GM19025 (cell line): Measurements from ENCODE around the gene SSTR4.
"Not testable (repeated sequence)": the region's sequence is repeated elsewhere in the genome, so short reads cannot be mapped to it uniquely, and the experiment has no call there.

Source experiments
- ATAC-seq: cut with Tn5 transposase; IDR thresholded peaks from one replicate; pipeline ENCODE4 v1.9.1; 2021; ENCODE audit warnings: mild to moderate bottlenecking, low read depth, moderate library complexity; ENCODE audit not compliant: unreplicated experiment

The SSTR4 gene

GRCh38 chr20:23017516-23017915 is 17.6 kb upstream of the SSTR4 start:
- ATAC-seq: no peak

- ATAC-seq: no peak
Measured at GRCh38 chr20:23018432-23018831, 16.7 kb upstream of the SSTR4 start.

- ATAC-seq: no peak
Measured at GRCh38 chr20:23018941-23019340, 16.2 kb upstream of the SSTR4 start.

DNA sequence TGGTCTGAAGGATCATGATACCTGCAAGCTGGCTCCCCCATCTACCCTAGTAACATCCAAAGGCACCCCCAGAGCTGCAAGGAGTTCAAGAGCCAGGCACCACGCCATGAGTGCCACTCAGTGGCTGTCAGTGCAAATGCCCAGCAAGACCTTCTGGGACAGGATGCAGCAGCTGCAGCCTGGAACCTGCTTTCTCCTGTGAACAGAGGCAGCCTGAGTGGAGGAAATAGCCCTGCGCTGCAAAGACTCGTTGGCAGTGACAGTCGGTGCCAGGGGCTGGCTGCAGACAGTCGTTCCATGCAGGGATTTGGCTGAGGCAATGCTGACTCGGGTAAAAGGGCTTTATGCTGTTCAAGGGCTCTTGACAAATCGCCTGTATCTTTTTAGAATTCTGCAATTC is 15.7 kb upstream of the SSTR4 start:
- no peak for ATAC-seq

- no peak for ATAC-seq
Measured at GRCh38 chr20:23020230-23021018, 14.7 kb upstream of the SSTR4 start.

DNA sequence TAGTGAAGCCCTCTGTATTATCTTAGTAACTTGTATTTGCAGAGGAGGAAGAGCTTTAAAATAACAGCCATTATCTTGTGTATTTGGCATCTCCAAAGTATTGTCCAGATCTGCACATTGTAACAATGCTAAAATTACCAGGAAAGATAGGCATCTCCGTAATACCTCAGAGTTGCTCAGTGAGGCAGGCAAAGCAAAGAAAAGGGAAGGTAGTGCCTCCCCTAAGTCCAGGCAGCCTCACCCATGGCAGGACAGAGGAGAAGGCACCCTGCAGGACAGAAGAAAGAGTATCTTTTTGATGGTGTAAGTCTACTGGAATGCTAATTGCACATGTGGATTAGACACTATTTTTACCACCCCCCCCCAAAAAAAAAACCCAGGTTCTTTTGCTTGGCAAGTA is 13.6 kb upstream of the SSTR4 start:
- no peak for ATAC-seq

GRCh38 chr20:23021951-23022350 is 13.2 kb upstream of the SSTR4 start:
- ATAC-seq: no peak

DNA sequence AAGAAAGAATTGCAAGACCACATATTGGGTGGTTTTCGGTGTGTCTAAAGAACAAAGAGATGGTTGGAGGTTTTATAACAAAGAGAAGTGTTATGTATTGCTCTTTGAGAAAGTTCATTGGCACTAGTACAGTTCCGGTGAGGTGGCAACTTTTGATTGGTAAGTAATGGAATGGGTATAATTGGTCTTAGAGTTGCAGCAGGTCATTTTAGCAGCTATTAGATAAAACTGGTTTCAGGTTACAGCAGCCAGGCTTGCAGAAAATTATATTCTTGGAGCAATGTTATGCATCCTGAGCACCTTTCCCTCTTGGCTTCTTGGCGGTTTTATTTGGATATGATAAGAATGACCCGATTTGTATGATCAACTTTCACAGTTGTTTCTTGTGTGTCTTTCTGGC is 12.3 kb upstream of the SSTR4 start:
- no peak for ATAC-seq

DNA sequence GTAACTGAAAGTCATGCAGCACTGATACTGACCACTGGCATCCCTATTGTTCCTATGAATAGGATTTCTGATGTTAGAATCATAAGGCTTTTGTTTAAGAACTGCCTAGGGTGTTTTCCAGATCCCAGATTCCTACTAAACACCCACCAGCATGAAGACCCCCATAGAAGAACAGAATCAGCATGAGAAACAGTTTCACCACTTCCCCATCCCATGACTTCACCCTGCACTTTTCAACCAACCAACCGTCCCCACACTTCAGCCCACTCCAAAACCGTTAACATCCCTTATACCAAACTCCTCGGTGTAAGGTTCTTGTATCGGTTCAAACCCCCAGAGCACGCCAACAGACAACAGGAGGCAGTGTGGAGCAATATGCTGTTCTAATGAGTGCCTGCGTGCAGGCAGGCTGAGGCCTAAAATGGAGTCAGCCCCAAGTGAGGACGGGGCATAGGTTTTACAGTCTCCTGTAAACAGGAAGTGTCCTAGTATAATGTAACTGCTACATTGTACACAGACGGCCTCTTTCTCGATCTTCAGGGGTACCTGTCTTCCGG is 11.4 kb upstream of the SSTR4 start:
- ATAC-seq: no peak

- no peak for ATAC-seq
Measured at GRCh38 chr20:23024701-23025100, 10.4 kb upstream of the SSTR4 start.

- ATAC-seq: not testable (repeated sequence)
Measured at GRCh38 chr20:23025503-23025902, 9.6 kb upstream of the SSTR4 start.

DNA sequence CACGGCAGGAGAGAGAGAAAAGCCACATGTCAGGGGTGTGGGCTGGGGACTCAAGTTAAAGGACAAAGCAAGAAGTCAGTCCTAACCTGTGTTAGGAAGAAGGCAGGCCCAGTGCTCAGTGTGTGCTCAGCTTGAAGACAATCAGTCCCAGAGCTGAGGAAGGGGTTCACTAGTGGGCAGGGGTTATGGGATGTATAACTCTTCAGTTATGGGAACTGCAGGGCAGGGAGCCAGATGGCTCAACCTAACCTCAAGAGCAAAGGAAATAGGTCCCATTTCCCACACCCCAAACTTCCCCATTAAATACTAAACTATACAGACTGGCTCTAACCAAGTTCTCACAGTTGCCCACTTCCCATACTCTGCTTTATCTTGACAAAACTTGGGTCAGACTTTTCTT is 7.4 kb upstream of the SSTR4 start:
- no peak for ATAC-seq

DNA sequence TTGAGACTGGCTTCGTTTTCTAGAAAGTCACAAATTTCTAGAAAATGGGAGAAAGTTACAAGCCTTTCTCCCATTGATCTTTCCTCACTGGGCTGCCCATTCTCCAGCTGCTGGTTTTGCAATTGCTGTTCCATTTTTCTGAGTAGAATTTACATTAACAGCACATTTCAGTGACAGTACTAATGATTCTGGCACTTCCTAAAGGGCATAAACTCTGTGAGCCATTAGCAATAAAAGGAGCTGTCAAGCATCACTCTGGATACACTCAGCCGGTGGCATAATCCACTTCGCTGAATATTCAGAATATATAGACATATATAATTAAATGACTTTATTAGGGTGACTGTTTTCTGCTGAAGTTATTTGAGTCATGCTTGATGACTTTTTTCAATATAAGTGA is 6.7 kb upstream of the SSTR4 start:
- no peak for ATAC-seq

DNA sequence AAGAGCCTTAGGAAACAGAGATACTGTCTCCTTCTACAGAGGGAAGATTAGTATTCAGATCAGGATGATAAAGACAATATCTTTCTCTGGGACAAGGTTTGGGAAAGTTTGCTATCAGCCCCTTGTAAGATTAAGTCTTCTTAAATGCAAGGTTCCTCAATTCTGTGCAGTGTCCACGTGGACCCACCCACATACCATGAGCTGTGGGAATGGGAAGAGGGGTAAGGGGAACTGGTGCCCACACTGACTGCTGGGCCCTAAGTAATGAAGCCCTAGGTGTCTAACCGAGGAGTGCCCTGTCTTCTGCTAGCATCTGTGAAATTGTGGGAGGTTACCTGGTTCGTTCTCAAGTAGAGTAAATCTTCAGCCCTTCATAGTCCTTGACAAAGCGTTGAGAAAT is 5.8 kb upstream of the SSTR4 start:
- ATAC-seq: no peak

DNA sequence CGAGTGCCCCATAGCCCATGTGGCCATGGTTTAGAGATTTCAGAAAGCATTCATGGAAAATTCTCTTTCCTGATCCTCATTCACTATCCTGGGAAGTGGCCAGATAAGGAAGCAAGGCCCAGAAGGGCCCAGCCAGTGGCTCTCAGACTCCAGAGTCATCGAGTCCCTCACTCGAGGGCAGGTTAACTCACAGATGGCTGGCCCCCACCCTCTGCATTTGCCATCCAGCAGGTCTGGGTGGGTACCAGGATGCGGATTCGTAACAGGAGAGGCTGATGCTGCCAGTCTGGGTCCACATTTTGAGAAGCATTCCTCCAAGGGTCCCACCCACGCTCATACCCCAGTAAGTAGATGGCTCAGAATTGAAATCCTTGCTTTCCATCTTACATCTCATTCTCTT is 3.8 kb upstream of the SSTR4 start:
- ATAC-seq: no peak

DNA sequence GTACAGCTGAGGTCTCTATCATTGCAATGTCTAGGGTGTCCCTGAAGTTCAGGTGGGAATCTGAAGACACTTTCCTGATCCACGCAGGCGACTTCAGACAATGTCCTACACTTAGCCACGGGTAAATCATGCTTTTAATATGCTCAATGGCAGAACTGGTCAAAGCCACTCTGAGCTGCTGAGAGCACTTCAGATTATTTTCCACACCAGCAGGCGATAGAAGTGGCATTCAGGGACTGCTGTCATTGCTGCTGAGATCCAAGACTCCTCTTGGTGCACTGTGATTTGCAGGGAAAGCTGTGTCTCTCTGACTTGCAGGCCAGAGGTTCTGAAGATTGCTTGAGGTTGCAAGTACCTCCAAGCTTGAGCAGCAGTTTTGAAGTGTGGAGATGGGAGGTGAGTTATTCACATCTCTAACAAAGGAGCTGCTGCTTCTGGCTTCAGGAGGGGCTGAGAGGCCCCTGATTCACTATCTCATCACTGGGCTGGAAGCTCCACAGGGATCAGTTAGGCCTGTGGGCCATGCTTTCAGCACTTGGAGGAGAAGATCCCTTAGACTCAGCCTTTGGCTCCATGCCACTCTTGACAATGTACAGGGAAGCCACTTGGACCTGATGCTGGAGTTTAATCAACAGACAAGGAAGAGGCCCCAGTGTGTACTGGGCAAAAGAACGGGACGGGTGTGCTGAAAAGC is 2.9 kb upstream of the SSTR4 start:
- no peak for ATAC-seq

- no peak for ATAC-seq
Measured at GRCh38 chr20:23032750-23033078, 2.4 kb upstream of the SSTR4 start.

DNA sequence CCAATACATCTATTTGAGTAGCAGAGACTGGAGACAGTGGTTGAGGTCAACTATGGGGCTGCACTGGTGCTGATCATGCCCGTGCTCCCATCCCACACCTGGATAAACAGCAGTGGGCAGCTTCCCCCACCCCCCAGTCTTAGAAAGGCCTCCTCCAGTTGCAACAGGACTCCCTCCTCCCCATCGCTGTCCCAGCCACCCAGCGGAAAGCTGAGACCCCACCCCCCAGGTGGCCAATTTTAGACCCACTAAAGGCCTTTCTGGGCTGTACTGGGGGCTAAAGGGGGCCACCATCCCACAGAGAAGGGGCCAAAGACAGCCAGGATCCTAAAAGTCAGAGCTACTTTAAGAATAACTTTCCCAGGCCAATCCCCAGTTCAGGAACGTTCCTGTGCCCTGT is 1.2 kb upstream of the SSTR4 start:
- ATAC-seq: no peak

DNA sequence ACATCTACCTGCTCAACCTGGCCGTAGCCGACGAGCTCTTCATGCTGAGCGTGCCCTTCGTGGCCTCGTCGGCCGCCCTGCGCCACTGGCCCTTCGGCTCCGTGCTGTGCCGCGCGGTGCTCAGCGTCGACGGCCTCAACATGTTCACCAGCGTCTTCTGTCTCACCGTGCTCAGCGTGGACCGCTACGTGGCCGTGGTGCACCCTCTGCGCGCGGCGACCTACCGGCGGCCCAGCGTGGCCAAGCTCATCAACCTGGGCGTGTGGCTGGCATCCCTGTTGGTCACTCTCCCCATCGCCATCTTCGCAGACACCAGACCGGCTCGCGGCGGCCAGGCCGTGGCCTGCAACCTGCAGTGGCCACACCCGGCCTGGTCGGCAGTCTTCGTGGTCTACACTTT is 619 bp downstream of the SSTR4 start:
- no peak for ATAC-seq

DNA sequence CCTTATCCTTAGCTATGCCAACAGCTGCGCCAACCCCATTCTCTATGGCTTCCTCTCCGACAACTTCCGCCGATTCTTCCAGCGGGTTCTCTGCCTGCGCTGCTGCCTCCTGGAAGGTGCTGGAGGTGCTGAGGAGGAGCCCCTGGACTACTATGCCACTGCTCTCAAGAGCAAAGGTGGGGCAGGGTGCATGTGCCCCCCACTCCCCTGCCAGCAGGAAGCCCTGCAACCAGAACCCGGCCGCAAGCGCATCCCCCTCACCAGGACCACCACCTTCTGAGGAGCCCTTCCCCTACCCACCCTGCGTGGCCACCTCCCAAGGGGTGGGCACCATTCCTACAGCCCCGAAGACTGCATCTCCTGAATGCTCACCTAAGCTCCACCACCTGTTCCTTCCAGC is 1.3 kb downstream of the SSTR4 start:
- no peak for ATAC-seq

DNA sequence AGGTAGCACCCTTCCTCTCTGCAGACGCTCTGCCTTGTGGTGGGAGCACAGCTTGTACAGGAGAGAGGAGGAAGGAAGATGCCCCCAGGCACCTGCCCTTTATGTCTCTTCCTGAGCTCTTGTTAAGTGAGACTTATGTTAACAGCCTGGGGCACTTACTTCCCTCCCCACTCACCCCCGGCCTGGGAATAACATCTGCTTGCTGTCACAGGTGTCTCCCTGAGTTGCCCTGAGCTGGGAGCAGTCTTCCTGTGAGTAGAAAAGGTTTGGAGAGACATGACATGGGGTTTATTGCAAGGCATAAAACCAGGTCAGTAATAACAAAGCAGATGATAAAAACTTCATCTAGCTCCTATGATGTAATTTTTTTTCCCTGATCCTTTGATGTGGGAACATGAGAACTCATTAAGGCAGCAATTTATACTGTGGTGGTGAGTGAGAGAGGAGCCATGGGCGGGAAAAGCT is 1.9 kb downstream of the SSTR4 start:
- no peak for ATAC-seq
